LHCN-M2 (cell line): ENCODE data around the gene EPB41L2. TPM values are rescaled to one million over a fixed set of nuclear protein-coding genes. Genes with fewer than 3 reads are reported as not detected.
"Not testable (repeated sequence)": the region's sequence is repeated elsewhere in the genome, so short reads cannot be mapped to it uniquely, and the experiment has no call there.

Experiments used
- DNase-seq: peaks from one replicate; pipeline ENCODE4 v3.0.0-alpha.2; 2012; ENCODE audit warnings: low read depth
- total RNA-seq: library from RNA; depleted of rRNA; stranded (reverse); fragments of >200 nt; gene quantifications from 2 replicates; pipeline ENCODE4 v1.2.3, GENCODE V29; 2014

EPB41L2 gene
- total RNA-seq, 1 experiment from 2014 or later, result 26.2 TPM

DNA sequence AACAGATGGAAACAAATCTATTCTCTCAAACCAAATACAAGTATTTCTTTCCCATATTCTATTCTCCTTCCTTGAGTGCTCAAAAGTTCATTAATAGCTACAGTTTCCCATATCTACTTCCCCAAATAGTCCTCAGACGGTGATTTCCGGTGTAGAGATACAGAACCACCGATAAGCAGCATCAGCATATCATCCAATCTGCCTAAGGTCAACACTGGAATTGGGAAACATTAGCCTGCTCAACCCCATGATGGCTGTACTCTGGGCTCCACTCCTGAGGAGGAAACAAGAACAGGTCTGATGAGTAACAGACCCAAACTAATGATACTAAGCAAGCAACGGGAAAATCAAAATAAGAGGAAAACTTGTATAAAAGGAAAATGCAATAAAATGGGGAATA lies 115.6 kb downstream of the EPB41L2 start:
- DNase-seq, result no peak

DNA sequence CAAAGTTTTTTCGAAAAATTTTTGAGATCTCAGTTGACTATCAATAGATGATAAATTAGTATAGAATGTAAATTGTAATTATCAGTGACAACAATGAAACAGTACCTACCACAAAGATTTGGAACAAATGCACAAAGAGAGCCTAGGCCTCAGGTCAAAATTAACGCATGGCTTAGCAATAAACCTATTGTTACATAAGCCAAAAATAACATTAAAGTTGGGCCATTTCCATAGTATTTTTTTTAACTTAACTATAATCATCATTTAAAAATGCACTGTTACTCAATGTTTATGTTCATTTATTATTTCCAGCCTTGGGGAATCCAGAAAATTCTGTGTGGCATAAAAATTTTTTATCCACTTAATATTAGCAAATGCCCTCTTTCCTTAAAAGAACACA lies 117.0 kb downstream of the EPB41L2 start:
- DNase-seq, result no peak

DNA sequence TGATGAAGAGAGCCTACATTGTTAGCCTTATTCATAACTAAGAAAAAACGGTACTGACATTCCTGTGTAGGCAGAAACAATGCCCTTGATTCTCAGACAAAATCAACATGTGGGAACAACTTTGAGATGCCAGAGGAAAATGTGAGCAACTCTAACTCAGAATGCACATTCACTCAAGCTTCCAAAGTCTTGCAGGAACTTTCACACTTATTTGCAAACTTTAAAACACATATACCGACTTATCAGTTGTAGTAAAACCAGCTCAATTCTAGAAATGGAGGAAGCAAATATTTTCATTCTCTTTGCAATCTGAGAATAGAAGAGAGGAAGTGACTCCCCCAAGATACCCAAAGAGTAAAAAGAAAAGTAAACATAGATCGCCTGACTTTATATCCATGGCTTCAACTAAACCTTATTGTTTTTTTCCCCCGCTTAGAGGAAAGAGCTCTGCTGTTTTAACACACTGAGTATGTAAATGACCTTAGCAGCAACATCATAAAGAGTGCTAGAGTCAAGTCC lies 117.6 kb downstream of the EPB41L2 start:
- DNase-seq, result no peak

DNA sequence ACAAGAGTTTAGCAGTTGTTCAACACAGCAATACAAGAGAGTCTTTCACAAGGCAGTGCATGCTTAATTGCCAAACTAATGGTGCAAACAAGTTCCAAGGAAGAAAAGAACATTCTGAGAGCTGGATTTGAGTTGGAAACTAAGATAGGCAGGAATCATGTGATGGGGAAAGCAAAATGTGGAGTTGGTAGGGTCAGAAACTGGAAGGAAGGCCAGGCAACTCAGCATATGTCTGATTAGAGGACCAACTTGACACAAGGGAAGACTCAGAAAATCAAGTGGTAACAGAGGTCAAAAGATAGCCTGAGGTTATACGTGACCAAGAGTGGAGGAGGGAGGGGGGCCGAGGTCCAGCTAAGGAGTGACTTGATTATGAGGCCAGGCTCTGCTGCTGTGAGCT lies 118.6 kb downstream of the EPB41L2 start:
- DNase-seq, result no peak

DNA sequence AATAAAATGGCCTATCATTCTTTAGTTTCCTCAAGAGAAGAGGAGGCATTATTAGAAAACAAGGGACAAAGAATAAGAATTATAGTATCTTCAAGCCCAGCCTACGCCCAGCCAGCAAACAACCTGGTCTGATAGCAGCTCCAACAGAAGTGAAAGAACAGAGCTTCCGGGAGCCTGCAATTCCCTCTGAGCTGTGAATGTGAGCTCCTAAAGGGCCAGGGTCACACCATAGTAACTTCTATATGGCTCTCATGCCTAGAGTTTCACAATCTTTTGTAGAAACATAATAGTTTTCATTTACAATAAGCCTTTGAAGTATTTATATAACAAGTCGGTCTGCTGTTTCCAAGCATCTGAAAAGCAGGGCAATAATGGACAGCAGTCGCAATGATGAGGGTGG lies 119.3 kb downstream of the EPB41L2 start:
- no peak for DNase-seq

DNA sequence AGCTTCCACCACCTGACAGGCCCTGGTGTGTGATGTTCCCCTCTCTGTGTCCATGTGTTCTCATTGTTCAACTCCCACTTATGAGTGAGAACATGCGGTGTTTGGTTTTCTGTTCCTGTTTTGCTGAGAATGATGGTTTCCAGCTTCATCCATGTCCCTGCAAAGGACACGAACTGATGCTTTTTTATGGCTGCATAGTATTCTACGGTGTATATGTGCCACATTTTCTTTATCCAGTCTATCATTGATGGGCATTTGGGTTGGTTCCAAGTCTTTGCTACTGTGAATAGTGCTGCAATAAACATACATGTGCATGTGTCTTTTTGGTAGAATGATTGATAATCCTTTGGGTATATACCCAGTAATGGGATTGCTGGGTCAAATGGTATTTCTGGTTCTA lies 120.3 kb downstream of the EPB41L2 start:
- not testable (repeated sequence) for DNase-seq

DNA sequence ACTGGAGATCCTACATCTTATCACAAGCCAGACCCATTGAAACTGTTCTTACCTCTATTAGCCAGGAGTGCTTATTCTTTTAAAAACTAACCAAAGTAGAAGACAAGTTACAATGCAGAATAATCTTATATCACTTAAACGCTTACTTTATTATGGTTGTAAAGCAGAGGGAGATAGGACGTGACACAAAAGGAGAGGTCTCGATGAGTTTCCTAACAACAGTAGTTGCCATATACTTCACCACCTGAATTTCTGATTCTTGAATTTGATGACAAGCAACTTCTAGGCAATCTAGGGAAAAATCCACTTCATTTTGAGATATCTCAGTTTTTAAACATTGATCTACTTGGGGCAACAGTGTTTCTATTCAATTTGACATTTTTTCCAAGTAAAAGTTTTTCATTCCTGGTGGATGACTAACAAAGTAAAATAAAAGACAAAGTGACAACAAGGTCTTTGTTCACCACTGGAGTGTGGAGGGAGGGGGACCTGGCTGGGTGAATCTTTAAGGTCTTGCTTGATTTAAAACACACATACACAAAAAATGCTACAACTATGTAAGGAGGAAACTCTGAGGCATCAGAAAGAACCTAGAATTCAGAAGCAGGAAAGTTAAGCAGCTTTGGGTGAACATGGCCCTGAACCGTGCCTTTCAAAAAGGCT lies 125.0 kb downstream of the EPB41L2 start:
- DNase-seq, result peak; percentile 24

DNA sequence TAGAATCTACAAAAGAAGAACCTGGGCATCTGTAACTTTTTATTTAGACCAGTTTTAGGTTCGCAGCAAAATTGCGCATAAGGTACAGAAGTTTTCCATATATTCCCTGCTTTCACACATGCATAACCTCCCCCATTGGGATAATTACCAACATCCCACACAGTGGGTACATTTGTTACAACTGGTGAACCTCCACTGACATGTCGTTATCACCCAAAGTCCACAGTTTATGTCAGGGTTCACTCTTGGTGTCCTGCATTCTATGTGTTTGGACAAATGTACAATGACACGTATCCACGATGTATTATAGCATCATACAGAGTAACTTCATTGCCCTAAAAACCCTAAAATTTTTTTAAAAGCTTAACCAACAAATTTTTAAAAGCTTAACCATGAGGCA lies 126.1 kb downstream of the EPB41L2 start:
- DNase-seq, result no peak

DNA sequence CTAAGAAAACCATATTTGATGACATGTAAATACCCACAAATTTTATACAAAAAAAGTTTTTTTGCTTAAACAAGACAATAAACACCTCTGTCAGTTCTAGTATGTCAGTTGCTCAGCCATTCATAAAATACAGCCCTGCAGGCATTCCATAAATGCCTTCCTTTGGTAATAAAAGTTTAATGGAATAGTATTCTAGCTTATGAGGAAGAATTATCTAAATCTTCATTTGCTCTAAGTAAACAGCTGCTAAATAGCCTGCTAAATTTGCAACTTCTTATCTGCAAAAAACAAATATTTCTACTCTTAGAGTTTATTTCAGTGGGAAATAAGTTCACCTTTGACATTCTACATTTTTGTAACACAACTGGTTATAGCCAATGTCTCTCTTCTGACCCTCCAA lies 127.1 kb downstream of the EPB41L2 start:
- DNase-seq, result no peak

DNA sequence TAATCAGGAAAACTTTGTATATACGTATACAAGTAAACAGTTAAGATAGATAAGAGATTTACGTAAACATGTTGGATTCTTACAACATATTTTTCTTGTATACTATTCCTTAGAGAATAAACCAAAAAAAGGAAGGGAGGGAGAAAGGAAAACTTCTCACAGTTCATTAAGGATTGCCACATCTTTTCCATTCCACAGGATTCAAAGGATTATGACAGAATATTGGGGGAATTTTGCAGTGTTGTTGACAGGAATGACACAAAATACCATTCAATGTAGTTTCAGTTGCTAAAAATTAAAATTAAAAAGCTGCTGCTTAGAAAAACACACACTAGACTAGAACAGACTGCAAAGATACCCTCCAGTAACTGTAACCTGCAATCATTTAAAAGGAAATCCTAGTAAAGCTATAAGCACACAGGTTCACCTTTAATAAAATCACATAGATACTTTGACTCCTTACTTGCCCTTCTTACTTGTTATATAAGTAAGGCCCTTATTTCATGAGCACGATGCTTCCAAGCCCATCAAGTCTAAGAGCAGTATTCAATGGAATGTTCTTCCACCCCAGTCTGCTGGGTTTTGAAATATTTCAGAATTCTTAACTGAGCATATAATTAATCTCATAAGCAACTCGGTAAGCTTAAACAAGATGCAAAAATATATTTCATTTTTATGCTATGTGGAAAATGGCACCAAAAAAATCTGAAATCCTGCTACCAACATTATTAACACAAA lies 128.0 kb downstream of the EPB41L2 start:
- DNase-seq, result peak; percentile 25

DNA sequence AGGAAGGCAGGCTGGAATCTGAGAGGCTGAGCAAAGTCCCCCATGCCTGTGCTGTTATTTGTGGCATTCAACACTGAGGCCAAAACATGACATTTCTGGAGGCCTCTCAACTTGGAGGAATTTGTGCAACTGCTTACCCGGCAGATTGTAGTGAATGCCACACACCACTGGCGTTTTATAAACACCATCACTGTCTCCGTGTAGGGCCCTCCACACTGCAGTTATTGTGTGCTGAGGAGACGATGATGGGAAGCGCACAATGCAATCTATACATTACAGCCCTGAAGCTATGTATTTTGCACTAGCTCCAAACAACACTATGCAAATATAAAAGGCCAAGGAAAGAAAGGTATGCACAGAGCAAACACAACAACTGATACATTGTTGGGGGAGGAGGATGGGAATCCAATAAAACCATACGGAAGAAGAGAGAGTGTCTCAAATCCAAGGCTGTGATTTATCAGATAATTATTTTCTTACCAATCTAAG lies 129.3 kb downstream of the EPB41L2 start:
- DNase-seq, result no peak

DNA sequence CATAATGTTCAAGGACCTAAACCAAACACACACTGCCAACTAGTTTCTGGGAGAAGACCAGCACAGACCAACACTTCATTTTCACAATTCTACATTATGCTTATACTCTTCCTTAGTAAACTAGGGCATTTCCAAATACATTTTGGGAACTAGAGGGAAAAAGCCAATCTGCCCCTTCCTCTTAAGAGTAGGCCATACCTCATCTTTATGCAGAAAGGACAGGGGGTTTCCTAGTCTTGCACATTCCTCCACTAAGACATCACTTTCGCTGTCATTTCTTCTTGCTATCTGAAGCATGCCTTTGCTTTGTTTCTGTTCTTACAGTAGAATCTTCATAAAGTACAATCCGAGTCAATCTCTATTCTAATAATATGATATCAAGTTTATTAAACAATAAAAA lies 130.1 kb downstream of the EPB41L2 start:
- DNase-seq, result no peak

DNA sequence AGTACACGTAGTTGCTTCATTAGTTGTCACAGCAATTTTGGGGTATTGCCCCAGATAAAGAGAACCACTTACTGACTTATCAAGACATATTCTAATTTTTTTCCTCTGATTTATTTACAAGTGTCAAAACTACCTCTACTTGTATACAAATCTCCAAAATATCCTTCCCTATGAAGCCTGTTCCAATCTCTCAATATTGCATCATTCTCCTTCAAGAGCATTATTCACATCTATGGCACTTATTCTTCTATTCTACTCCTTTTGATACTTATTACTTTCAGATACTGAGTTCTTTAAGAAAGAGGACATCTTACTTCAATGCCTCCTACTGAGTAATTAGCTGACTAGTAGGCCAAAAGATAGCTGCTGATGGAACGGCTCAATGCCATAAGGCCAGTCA lies 130.6 kb downstream of the EPB41L2 start:
- DNase-seq, result no peak

DNA sequence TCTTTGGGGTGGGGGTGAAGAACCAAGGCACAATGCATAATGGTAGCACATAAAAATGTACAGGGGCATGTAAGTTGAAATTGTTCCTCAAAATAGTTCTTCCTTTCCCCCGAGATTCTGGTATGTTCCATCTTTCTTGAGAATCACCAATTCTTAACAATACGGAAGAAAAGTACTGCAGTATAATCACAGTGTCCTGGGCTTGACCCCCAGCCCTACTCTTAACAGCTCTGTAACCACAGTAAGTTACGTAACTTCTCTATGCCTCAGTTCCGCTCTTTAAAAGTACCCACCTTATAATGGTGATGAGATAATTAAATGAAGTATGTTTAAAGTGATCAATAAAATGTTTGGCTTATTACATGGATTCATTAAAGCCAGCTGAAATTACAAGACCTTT lies 131.4 kb downstream of the EPB41L2 start:
- no peak for DNase-seq

DNA sequence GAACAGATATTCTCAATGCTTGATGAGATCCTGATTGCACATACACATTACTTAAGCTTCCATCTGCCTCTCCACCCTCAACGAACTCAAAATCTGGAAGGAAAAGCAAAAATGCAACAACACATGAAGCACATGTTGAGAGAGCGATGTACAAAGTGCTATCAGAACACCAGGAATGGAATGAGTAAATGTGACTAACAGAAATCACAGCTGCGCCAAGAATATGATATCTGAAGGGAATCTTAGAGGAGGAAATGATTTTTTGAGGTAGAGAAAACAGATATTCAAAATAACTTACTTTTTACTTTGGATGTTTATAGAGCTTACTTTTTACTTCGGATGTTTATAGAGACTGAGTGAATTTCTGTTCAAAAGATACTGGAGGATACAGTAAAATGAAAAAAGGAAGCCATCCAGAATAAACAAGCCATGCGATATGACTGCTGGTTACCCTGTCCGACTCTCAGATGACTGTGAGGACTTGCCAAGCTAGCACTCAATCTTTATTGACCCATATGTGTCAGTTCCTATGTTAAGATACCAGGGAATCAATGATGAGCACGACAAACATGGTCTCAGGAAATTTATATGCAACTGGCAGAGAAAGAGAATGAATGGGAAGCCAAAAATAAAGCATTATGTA lies 133.9 kb downstream of the EPB41L2 start:
- peak; percentile 87 for DNase-seq

DNA sequence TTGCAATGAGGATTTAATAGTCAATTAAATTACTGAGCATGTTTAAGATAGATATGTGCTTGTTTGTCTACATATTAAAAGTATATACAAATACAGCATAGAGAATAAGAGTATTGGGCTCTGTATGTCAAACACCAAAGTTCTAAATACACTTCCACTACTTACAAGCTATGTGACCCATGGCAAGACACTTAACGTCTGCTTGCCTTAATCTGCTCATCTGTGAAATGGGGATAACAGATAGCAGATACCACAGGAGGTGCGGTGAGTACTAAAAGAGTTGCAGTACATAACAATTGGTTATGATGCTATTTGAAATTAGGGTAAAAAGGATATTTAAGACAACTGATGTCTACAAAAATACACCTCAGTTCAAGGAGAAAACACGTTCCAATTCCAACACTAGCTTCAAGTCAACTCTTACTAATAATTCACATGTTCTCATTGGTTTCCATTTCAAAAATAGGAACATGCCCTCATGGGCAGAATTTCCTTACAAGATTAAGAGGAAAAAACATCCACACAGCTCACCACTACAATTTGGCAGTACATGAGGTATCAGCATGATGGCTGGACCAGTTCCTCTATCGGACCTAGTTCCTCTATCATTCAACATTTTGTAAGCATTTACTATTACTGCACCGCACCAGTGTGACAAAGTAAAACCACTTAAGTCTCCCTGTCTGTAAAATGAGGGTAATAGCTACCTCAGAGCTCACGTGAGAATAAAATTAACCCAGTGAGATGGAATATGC lies 134.7 kb downstream of the EPB41L2 start:
- no peak for DNase-seq

DNA sequence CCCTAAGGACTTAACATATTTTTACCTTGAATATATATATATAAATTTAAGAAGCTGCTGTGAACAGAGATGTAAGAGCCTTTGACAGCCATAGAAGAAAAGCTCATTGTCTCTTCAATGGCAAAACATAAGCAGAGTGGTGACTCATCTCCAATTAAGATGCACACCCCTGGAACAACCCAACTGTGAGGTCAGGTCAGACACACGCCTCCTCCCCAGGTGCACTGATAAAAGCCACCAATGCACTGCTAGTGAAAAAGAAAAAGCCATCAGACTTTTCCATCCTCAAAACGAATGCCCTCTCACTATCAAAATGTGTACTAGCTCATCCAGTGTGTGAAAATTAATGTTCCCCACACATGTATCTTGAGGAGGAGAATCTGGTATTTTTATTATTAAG lies 135.7 kb downstream of the EPB41L2 start:
- DNase-seq, result no peak

DNA sequence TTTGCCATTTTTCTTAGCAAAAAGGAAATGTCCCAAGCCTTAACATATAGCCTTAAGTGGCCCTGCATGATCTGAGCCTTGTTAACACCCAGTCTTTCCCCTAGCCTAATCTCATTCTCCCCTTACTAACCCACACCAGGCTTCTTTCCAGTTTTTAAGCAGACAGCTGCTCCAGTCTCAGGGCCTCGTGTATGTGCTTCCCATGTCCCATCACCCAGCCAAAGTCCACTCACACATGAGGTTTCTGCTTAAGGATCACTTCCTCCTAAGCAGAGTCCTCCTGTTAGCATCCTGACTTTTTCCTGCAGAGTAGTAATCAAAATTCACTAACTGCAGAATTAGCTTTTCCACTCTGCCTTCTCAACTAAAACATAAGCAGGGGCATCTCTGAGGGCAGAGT lies 139.7 kb downstream of the EPB41L2 start:
- DNase-seq, result peak; percentile 14

DNA sequence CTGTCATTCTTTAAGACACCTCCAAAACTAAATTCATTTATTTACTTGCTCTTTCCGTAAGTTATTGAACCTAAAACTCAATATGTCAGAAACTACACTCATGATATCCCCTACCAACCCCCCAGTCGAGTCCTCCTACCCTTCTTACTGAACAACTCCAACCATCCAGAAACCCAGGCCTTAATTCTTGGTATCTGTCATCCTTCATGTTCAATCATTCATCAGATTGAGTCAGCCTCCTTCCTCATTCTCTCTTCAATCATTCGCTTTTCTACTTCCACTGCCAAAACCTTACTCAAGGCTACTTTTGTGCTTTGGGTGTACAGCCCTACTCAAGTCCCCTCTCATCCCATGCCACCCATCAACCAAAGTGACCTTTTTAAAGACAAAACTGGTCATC lies 140.1 kb downstream of the EPB41L2 start:
- no peak for DNase-seq

DNA sequence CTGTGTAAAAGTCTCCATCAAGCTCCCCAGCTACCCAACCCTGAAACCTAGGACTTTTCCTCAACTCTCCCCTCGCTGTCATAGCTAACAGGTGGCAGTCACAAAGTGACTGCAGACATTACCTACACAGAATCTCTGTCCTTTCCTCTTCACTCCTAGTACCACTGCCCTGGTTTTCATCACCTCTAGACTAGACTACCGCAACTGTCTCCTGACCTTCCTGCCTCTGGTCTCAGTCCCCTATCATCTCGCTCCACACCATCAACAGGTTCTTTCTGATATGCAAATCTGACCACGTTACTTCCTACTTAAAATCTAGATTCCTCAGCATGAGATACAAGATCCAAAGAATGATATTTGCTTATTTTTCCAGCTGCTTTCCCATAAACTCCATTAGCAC lies 142.1 kb downstream of the EPB41L2 start:
- DNase-seq, result no peak

DNA sequence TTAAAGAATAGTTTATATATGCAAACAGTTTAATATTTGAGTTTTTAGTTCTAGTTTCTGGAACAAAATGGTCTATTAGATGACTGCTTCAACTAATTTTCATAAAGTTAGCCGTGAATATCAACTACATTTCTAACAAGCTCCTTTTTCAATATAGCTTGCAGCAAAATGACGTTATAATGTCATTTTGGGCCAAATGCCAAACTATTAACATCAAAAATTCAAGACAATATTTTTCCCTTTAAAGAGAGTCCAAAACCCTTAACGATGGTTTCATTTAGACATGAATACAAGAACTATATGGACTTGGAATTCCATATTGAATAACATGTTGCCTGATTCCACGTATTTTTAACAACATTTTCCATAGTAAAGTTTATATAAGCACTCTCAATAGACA lies 144.9 kb downstream of the EPB41L2 start:
- DNase-seq, result no peak

DNA sequence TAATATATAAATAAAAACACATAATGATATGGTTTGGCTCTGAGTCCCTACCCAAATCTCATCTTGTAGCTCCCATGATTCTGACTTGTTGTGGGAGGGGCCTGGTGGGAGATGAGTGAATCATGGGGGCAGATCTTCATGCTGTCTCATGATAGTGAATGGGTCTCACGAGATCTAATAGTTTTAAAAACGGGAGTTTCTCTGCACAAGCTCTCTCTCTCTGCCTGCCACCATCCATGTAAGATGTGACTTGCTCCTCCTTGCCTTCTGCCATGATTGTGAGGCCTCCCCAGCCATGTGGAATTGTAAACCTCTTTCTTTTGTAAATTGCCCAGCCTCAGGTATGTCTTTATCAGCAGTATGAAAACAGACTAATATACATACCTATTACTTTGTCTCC lies 147.4 kb downstream of the EPB41L2 start:
- DNase-seq, result not testable (repeated sequence)
